ENCODE data around the gene COQ8A.

DNA sequence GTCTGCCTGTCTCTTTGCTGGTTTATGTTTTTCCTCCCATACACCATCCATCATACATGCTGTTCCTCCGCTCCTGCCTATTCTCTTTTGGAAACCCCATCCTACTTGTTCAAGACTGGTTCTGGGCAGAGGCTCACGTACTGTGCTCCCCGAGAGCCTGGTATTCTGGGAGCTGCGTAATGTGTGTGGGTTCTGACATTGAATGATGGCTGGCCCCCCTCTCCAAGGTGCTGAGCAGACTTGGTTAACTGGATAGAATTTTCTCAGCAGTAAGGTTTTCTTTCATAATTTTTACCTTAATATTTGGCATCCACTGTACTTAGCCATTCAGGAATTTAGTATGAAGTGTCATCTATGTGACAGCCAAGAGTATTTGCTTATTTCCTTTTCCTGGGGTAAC lies 26.6 kb downstream of the COQ8A start:
- no peak for TF ChIP-seq EZH2 (IDR thresholded peaks at IDR 0.05; ENCODE audit: low read length, missing control alignments)
- TF ChIP-seq, protein P1, sequence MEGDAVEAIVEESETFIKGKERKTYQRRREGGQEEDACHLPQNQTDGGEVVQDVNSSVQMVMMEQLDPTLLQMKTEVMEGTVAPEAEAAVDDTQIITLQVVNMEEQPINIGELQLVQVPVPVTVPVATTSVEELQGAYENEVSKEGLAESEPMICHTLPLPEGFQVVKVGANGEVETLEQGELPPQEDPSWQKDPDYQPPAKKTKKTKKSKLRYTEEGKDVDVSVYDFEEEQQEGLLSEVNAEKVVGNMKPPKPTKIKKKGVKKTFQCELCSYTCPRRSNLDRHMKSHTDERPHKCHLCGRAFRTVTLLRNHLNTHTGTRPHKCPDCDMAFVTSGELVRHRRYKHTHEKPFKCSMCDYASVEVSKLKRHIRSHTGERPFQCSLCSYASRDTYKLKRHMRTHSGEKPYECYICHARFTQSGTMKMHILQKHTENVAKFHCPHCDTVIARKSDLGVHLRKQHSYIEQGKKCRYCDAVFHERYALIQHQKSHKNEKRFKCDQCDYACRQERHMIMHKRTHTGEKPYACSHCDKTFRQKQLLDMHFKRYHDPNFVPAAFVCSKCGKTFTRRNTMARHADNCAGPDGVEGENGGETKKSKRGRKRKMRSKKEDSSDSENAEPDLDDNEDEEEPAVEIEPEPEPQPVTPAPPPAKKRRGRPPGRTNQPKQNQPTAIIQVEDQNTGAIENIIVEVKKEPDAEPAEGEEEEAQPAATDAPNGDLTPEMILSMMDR (conservative IDR thresholded peaks at IDR 0.05 in 1 of 2, IDR thresholded peaks at IDR 0.05 in 1 of 2; ENCODE audit: low read depth in 1 of 2, low read length in 2 of 2): no peak

All from fibroblast of lung (primary cell).